Measurements from ENCODE around the gene TEAD3. TPM values are rescaled to one million over a fixed set of nuclear protein-coding genes. Genes with fewer than 3 reads are reported as not detected.

Gene TEAD3
- total RNA-seq, 1 experiment from 2014 or later = 34.3 TPM

DNA sequence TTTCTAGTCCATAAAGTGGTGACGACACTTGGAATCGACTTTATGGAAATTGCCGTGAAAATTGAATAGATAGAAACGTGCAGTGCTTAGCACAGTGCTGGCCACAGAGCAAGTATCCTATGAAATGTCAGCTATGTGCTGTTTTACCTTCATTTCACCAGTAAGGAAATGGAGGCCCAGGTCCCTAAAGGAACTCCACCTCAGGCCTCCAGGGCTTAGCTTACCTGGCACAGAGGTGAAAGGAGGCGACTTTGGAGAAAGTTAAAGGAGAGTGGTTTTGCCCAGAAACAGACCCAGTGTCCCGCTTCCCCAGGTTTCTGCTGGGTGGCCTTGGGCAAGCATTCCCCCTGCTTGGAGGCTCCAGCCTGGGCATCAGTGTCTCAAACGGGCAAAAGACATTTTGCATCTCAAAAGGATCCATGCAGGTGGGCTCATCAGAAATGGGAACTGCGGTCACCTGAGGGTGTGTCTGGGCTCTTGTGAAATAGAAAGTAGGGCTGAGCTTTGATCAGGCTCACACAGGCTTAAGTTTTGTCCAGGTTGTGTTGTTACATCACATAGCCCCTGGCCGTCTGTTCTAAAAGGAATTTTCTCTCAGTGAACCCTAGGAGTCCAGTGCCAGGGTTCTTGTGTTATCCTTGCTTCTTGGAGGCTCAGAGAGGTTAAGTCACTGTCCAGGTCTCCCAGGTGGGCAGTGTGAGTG lies 22.6 kb upstream of the TEAD3 start:
- Mint-ChIP-seq H3K4me1 (peaks cover 19% of the 10 kb centered on the region), H3K4me3 (no peak overlapping the region), H3K27me3 (ENCODE audit: low read depth) (no peaks in the 10 kb centered on the region; the same call in 1 of the 2 replicates), H3K9me3 (no peaks in the 10 kb centered on the region), H3K27ac (no peak overlapping the region; the same call in 1 of the 2 replicates), H3K36me3 (no peaks in the 10 kb centered on the region)
- TF ChIP-seq MAX (CRISPR knock-in tag; IDR thresholded peaks at IDR 0.05) = no peak
- TF ChIP-seq, protein P1, sequence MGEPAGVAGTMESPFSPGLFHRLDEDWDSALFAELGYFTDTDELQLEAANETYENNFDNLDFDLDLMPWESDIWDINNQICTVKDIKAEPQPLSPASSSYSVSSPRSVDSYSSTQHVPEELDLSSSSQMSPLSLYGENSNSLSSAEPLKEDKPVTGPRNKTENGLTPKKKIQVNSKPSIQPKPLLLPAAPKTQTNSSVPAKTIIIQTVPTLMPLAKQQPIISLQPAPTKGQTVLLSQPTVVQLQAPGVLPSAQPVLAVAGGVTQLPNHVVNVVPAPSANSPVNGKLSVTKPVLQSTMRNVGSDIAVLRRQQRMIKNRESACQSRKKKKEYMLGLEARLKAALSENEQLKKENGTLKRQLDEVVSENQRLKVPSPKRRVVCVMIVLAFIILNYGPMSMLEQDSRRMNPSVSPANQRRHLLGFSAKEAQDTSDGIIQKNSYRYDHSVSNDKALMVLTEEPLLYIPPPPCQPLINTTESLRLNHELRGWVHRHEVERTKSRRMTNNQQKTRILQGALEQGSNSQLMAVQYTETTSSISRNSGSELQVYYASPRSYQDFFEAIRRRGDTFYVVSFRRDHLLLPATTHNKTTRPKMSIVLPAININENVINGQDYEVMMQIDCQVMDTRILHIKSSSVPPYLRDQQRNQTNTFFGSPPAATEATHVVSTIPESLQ (CRISPR knock-in tag; IDR thresholded peaks at IDR 0.05) = no peak
- TF ChIP-seq, protein P2, sequence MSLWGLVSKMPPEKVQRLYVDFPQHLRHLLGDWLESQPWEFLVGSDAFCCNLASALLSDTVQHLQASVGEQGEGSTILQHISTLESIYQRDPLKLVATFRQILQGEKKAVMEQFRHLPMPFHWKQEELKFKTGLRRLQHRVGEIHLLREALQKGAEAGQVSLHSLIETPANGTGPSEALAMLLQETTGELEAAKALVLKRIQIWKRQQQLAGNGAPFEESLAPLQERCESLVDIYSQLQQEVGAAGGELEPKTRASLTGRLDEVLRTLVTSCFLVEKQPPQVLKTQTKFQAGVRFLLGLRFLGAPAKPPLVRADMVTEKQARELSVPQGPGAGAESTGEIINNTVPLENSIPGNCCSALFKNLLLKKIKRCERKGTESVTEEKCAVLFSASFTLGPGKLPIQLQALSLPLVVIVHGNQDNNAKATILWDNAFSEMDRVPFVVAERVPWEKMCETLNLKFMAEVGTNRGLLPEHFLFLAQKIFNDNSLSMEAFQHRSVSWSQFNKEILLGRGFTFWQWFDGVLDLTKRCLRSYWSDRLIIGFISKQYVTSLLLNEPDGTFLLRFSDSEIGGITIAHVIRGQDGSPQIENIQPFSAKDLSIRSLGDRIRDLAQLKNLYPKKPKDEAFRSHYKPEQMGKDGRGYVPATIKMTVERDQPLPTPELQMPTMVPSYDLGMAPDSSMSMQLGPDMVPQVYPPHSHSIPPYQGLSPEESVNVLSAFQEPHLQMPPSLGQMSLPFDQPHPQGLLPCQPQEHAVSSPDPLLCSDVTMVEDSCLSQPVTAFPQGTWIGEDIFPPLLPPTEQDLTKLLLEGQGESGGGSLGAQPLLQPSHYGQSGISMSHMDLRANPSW (CRISPR knock-in tag; conservative IDR thresholded peaks at IDR 0.05; ENCODE audit: low read depth) = no peak
- TF ChIP-seq USF2 (CRISPR knock-in tag; IDR thresholded peaks at IDR 0.05) = no peak
- TF ChIP-seq RELA (CRISPR knock-in tag; IDR thresholded peaks at IDR 0.05; ENCODE audit: borderline replicate concordance) = no peak
- TF ChIP-seq TP53 (CRISPR knock-in tag; IDR thresholded peaks at IDR 0.05) = no peak
- no peak for TF ChIP-seq ZNF121 (CRISPR knock-in tag; IDR thresholded peaks at IDR 0.05)
- no peak for TF ChIP-seq CREM (CRISPR knock-in tag; IDR thresholded peaks at IDR 0.05)
- TF ChIP-seq ZNF138 (CRISPR knock-in tag; conservative IDR thresholded peaks at IDR 0.05) = no peak
- TF ChIP-seq TCF7 (CRISPR knock-in tag; IDR thresholded peaks at IDR 0.05; ENCODE audit: low read depth) = no peak
- no peak for TF ChIP-seq MLX (CRISPR knock-in tag; IDR thresholded peaks at IDR 0.05)
- no peak for TF ChIP-seq ARID4B (CRISPR knock-in tag; IDR thresholded peaks at IDR 0.05; ENCODE audit: borderline replicate concordance)
- TF ChIP-seq, protein P3, sequence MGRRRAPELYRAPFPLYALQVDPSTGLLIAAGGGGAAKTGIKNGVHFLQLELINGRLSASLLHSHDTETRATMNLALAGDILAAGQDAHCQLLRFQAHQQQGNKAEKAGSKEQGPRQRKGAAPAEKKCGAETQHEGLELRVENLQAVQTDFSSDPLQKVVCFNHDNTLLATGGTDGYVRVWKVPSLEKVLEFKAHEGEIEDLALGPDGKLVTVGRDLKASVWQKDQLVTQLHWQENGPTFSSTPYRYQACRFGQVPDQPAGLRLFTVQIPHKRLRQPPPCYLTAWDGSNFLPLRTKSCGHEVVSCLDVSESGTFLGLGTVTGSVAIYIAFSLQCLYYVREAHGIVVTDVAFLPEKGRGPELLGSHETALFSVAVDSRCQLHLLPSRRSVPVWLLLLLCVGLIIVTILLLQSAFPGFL (CRISPR knock-in tag; IDR thresholded peaks at IDR 0.05; ENCODE audit: borderline replicate concordance) = no peak
- DNase-seq (ENCODE audit: low spot score) = no peak
- no peak for ATAC-seq
- CTCF ChIA-PET = interaction anchor here (0.6 to 7.0 kb wide), 2 partner anchors 34 to 238 kb away, joined by 3 to 147 read pairs; no protein-coding TSS in a partner anchor
- POLR2A ChIA-PET = interaction anchor here (0.7 to 1.1 kb wide), 2 partner anchors 23 to 28 kb away, joined by 3 to 4 read pairs; no protein-coding TSS in a partner anchor

All from WTC11 (cell line).